CD8-positive, alpha-beta T cell (primary cell): ENCODE data around the gene SLC66A1. TPM values are rescaled to one million over a fixed set of nuclear protein-coding genes. Genes with fewer than 3 reads are reported as not detected.

Experiments used
- total RNA-seq, 46 experiments: library from RNA in 2 of 46; stranded (reverse) in 2 of 46; gene quantifications; one replicate each; pipeline ENCODE4 v1.2.3 and lab custom pipeline; 2021 to 2026

SLC66A1 gene
- total RNA-seq, 2 experiments from 2014 or later: 1.3 to 2.1 TPM

Other genes with a start within 250 kb of the SLC66A1 start
- gene UBR4, start 102.1 kb upstream of the SLC66A1 start, total RNA-seq: 100 to 1,000 TPM; 146 to 148 TPM
- gene EMC1, start 60.8 kb upstream of the SLC66A1 start, total RNA-seq: 10 to 100 TPM; 28.2 to 33.5 TPM
- gene MRTO4, start 60.5 kb upstream of the SLC66A1 start, total RNA-seq: 10 to 100 TPM; 18.9 to 19.5 TPM
- 1 to 10 TPM; 1.2 to 1.6 TPM for gene AKR7A3, start 23.6 kb upstream of the SLC66A1 start, total RNA-seq
- 1 to 10 TPM; 7.9 to 8.1 TPM for gene AKR7A2, start 182 bp upstream of the SLC66A1 start, total RNA-seq
- 100 to 1,000 TPM; 145 to 151 TPM for gene CAPZB, start 173.2 kb downstream of the SLC66A1 start, total RNA-seq